Ovary (tissue), 3 donors: ENCODE results near the gene PTPRN2.

Experiments
- CTCF ChIP-seq, 3 donors: fragments of 450-650 bp in 2 of 3; fragments of 200-600 bp in 1 of 3; IDR thresholded peaks; one replicate each; pipeline versions ENCODE4 v1.5.1 to v1.8.0; 2016 to 2022; ENCODE audit warnings: antibody characterized with exemption in 3 of 3, mild to moderate bottlenecking in 1 of 3
- POLR2A ChIP-seq: fragments of 450-650 bp; IDR thresholded peaks from one replicate; pipeline ENCODE4 v1.6.1; 2017; ENCODE audit warnings: antibody characterized with exemption, mild to moderate bottlenecking, moderate library complexity
- donor health status: DM: no; HTN: no; CAD: no.

- TF ChIP-seq POLR2A (no peak), CTCF (IDR thresholded peaks at IDR 0.05) (no peak)
Measured at GRCh38 chr7:157755741-157756140, 831.9 kb downstream of the PTPRN2 start.
